ENCODE measurements around the gene MTHFS.
"Not testable (repeated sequence)": the region's sequence is repeated elsewhere in the genome, so short reads cannot be mapped to it uniquely, and the experiment has no call there.

The MTHFS gene

GRCh38 chr15:79896634-79897379 lies at the start of gene MTHFS:
TSS of gene MTHFS (minus strand) at chr15:79897014. CDS start at chr15:79896988, 26 bp downstream.
- peak; percentile 83 for DNase-seq

GRCh38 chr15:79944622-79945021 lies 47.8 kb upstream of the MTHFS start:
- DNase-seq: peak; percentile 29

GRCh38 chr15:79943820-79944219 lies 47.0 kb upstream of the MTHFS start:
- no peak for DNase-seq

- DNase-seq: no peak
Measured at GRCh38 chr15:79942741-79943481, 46.1 kb upstream of the MTHFS start.

- DNase-seq: no peak
Measured at GRCh38 chr15:79939399-79939798, 42.6 kb upstream of the MTHFS start.

- no peak for DNase-seq
Measured at GRCh38 chr15:79938143-79938542, 41.3 kb upstream of the MTHFS start.

- DNase-seq: not testable (repeated sequence)
Measured at GRCh38 chr15:79935556-79936201, 38.9 kb upstream of the MTHFS start.

GRCh38 chr15:79933231-79933630 lies 36.4 kb upstream of the MTHFS start:
- DNase-seq: no peak

GRCh38 chr15:79932447-79932846 lies 35.6 kb upstream of the MTHFS start:
- no peak for DNase-seq

- DNase-seq: no peak
Measured at GRCh38 chr15:79930516-79930915, 33.7 kb upstream of the MTHFS start.

- DNase-seq: no peak
Measured at GRCh38 chr15:79929412-79929811, 32.6 kb upstream of the MTHFS start.

GRCh38 chr15:79926116-79926515 lies 29.3 kb upstream of the MTHFS start:
- not testable (repeated sequence) for DNase-seq

GRCh38 chr15:79924379-79924778 lies 27.6 kb upstream of the MTHFS start:
- DNase-seq: no peak

- peak; percentile 97 for DNase-seq
Measured at GRCh38 chr15:79923515-79924169, 26.8 kb upstream of the MTHFS start.

- peak; percentile 76 for DNase-seq
Measured at GRCh38 chr15:79923079-79923514, 26.3 kb upstream of the MTHFS start.

GRCh38 chr15:79922512-79923078 lies 25.8 kb upstream of the MTHFS start:
- DNase-seq: no peak

GRCh38 chr15:79919749-79920511 lies 23.1 kb upstream of the MTHFS start:
- DNase-seq: no peak

GRCh38 chr15:79919090-79919748 lies 22.4 kb upstream of the MTHFS start:
- DNase-seq: no peak

- DNase-seq: no peak
Measured at GRCh38 chr15:79918278-79918677, 21.5 kb upstream of the MTHFS start.

- no peak for DNase-seq
Measured at GRCh38 chr15:79916502-79917132, 19.8 kb upstream of the MTHFS start.
